Measurements from ENCODE around the gene SAE1.
A peak's percentile ranks its signal among the peaks of the same experiment; 100 is the strongest.

The SAE1 gene

GRCh38 chr19:47107202-47107952 lies 23.3 kb upstream of the SAE1 start:
- DNase-seq: no peak

GRCh38 chr19:47107953-47108746 lies 22.5 kb upstream of the SAE1 start:
- DNase-seq: no peak

- no peak for DNase-seq
Observed at GRCh38 chr19:47109177-47109540, 21.5 kb upstream of the SAE1 start.

DNA sequence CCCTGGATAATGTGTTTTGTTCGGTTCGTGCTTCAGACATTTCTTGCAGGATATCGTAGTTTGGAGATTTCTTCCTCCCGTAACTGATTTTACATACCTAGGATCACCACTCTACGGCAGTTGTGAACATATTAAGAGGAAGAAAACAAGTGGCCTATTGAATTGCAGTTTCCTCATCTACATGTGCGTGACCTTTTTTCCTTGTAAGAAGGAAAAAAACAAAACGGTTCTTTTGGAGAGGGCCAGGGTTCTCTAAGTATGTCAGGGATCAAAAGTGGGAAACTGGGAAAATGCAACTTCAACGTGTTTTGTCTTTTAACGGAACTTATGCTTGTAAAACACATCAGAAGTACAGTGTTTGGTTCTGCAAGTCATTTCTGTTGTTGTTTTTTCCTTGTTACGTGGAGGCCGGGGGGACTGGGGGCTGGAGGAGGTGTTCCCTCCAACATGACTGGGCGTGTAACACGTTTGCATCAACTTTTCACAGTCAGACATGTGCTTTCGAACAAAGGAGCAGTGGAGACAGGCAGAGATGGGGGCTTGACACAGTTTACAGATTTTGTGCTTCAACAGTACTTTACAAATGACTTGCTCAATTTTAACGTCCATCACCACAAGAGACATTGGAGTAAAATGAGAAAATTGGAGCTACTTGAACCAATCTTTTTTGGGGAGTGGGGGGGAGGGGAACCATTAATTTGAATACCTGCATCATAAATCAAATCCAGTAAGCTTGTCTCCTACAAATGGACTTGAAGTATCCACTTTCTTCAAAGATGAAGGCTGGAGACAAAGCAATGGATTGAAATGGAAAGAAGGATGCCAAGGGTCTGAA lies 20.9 kb upstream of the SAE1 start:
- DNase-seq: peak; percentile 33

GRCh38 chr19:47110521-47111005 lies 20.1 kb upstream of the SAE1 start:
- peak; percentile 50 for DNase-seq

DNA sequence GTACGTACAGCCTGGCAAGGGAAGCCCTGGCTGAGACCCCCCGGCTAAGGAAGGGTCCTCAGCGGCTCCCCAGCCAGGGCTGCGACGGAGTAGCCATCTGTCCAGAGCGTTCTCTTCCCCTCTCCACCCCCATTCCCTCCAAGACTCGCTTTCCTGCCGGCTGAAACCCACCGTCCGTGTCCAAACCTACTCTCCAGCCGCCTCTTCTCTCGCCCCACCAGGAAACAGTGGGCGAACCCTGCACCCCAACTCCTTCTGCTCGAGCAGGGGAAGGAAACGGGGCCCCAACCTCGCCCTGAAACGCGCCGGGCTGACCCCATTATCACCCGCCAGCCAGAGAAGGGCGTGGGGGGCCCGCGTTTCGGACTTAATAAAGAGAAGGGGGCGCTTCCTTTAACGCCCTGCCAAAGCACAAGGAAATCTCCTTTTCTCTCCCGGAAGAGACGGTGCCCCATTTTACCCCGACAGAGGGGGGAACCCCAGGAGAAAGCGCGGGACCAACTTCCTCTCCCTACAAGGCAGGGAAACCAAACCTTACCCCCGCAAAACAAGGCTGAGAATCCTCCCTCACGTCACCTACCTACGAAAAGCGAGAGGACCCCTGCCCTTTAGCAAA lies 19.5 kb upstream of the SAE1 start:
- peak; percentile 41 for DNase-seq

GRCh38 chr19:47111682-47112165 lies 18.9 kb upstream of the SAE1 start:
- no peak for DNase-seq

- peak; percentile 88 for DNase-seq
Observed at GRCh38 chr19:47112166-47112996, 18.3 kb upstream of the SAE1 start.

DNA sequence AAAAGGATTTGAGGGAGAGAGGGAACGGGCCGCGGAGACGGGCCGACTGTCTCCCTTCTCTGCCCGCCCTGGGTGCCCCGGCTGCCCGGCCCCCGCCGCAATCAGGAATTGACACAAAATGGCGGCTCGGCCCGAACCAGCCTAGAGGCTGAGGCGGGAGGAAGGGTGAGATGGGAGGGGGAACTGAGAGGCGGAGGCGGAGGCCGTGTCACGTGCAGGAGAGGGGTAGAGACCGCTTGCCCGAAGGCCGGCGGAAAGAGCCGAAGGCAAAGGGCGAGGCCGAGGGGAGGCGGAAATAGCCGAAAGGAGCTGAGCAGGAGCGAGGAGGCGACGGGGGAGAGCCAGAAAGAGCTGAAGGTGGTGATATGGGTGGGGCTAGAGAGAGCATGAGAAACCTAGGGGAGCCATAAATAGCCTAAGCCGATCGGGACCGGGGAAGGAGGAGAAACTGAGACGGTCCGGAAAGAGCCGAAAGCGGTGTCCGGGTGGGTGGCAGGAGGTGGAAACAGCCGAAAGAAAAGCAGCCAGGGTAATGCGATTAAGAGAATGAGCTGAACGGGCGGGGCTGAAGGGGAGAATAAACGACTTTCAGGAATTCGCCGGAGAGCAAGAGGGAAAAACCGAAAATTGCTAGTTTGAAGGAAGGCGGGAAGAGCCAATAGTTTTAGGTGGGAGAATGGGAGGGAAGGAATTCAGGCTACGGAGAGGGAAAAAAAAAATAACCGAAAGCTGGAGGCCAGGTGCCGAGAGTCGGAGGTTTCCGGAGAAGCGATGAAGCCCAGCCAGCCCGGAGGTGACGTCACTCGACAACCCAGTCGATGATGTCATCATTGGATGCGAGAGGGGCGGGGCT lies 17.4 kb upstream of the SAE1 start, which contains the start of gene ZC3H4:
ZC3H4 (minus strand) TSS at position 780 of the 853 bp plus-strand sequence. CDS start 1,192 bp downstream, outside the sequence.
- peak; percentile 99 for DNase-seq

GRCh38 chr19:47113850-47114651 lies 16.6 kb upstream of the SAE1 start:
- no peak for DNase-seq

GRCh38 chr19:47120470-47121067 lies 10.1 kb upstream of the SAE1 start:
- DNase-seq: no peak

DNA sequence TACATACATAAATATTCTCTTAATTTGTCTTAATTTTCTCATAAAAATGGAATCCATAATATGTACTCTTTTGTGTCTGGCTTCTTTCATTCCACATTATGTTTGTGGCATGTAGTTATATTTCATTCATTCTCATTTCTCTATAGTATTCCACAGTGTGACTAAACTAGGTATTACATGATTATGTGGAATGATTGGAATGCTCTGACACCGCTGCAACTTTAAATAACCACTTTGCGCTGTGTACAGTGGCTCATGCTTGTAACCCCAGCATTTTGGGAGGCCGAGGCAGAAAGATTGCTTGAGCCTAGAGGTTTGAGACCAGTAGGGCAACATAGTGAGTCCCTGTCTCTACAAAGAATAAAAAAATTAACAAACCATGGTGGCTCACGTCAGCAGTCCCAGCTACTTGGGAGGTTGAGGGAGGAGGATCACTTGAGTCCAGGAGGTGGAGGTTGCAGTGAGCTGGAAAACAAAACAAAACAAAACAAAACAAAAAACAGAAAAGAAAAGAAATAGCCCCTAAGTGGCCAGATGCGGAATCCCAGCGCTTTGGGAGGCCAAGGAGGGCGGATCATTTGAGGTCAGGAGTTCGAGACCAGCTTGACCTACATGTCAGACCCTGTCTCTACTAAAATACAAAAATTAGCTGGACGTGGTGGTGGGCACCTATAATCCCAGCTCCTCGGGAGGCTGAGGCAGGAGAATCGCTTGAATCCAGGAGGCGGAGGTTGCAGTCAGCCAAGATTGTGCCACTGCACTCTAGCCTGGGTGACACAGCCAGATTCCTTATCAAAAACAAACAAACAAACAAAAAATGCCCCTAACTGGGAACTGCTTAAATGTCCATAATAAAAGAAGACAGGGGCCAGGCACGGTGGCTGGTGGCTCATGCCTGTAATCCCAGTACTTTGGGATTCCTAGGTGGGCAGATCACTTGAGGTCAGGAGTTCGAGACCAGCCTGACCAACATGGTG lies 8.0 kb upstream of the SAE1 start:
- DNase-seq: no peak

DNA sequence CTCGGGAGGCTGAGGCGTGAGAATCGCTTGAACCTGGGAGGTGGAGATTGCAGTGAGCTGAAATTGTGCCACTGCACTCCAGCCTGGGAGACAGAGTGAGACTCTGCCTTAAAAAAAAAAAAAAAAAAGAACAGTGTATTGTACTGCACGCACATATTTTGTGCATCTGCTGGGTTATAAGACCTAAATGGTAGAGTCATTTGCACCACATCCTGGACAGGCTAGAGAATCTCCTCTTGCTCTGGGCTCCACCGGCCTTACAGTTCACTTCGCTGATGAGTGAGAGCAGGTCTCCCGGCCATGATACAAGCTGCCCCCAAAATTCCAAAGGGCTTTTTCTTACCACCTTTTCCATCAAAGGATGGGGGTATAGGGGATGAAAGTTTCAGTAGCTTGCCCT lies 7.2 kb upstream of the SAE1 start:
- no peak for DNase-seq

- DNase-seq: no peak
Observed at GRCh38 chr19:47124937-47125668, 5.5 kb upstream of the SAE1 start.

DNA sequence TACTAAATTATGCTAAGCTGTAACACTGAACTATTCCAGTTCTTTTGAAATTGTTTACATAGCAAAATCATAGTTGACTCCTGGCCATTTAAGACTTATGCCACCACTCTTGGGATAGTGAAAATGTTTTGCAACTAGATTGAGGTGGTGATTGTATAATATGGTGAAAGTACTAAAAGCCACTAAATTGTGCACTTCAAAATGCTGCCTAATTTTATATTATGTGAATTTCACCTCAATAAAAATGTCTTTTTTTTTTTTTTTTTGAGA lies 5.0 kb upstream of the SAE1 start:
- DNase-seq: no peak

DNA sequence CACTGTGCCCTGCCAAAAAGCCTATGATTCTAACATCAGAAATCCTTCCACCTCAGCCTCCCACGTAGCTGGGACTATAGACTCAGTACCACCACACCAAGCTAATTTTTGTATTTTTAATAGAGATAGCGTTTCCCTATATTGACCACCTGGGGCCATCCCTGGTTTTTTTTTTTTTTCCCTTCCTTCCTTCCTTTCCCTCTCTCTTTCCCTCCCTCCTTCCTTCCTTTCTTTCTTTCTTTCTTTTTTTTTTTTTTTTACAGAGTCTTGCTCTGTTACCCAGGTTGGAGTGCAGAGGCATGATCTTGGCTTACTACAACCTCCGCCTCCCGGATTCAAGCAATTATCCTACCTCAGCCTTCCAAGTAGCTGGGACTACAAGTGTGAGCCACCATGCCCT lies 1.1 kb upstream of the SAE1 start:
- no peak for DNase-seq

DNA sequence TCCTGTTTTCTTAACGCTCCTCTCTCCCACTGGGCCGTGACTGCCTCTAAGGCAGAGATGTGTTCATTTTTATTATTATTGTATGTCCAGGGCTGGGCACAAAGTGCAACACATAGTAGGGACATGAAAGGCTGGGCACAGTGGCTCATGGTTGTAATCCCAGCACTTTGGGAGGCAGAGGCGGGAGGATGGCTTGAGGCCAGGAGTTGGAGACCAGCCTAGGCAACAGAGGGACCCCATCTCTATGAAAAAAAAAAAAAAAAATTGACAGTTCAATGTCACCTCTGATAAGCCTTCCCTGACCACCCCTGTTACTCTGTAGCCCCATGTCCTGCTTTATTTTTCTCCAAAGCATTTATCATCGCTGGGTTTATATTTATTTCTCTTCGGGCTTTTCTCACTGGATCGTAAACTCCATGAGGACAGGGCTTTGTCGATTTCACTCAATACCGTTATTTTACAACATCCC lies 481 bp upstream of the SAE1 start:
- DNase-seq: no peak

All from activated CD4-positive, alpha-beta T cell treated with anti-CD3 and anti-CD28 coated beads, Interleukin-2, amount 50 U/mL, for 1 hour (primary cell).